HG03354 (cell line): ENCODE measurements around the gene TXNRD2.

Experiments
- ATAC-seq: cut with Tn5 transposase; IDR thresholded peaks from one replicate; pipeline ENCODE4 v1.9.1; 2021; ENCODE audit warnings: mild to moderate bottlenecking; ENCODE audit not compliant: unreplicated experiment, poor library complexity, severe bottlenecking

Gene TXNRD2

DNA sequence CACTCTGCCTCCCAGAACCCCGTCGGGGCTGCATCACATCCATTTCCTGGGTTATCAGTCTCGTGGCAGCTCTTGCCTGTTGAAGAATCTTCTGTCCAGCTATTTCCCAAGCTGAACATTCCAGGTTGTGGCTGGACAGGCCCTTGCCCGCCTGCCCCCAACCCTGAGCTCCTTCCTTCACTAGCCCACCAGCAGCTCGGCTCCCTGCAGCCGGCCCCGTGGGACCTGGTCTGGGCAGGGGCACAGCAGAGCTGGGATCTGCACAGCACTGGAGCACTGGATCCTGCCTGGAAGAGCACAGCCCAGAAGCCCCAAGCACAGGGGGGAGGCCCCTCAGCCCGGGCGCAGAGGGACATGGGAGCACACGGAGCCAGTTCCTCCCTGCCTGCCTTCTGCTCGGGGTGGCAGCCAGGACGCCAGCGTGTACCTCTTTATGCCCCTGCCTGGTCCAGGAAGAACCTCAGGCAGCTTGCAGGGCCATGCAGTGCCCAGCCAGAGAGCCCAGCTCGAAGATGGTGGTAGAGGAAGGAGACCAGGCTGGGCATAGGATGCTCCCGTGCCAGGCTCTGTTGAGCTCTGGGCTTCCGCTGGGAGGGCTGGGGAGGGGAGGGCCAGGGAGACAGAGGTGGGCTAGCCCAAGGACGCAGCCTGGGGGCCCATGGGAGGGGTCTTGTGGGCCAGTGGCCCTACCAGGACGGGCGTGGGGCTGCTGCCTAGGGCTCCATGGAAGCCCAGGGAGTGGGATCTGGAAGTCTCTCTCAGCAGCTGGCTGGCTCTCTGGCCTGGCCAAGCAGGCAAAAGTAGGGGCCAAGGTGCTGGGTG lies 70.4 kb downstream of the TXNRD2 start:
- no peak for ATAC-seq

DNA sequence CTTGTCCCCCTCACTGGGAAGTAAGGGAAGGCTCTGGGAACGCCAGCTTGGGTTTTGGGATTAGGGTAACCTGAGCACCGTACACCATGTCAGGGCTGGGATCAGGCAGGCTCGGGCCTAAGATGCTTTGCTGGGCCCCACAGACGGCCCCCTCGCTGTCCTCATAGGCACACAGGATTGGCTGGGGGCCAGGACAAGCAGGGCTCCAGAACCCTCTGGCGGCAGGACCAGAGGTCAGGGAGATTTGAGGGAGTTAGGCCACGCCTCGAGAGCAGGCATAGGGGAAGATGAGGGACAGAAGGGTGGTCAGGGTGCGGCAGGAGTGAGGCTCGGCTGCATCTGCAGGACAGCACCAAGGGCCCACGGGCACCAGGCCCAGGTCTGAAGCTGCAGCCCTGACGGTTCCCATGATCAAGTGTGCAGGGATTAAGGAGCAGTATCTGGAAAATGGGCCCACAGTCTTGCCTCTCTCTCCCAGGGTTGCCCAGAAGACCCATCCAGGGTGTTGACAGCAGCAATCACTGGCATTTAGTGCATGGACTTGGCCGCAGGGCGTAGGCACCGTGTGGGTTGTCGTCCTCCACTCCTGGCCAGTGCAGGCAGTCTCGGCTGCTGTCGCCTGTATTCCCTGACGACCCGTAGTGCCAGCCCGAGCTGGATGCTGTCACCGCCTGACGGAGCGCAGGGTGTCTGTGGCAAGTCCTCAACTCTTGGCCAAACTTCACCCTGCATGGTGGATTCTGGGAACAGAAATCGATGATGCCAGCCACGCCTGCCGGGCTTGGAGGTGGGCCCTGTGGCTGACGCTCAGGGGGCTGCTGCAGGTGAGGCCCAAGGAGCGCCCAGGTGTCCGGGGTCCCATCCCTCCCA lies 71.2 kb downstream of the TXNRD2 start:
- ATAC-seq = no peak

DNA sequence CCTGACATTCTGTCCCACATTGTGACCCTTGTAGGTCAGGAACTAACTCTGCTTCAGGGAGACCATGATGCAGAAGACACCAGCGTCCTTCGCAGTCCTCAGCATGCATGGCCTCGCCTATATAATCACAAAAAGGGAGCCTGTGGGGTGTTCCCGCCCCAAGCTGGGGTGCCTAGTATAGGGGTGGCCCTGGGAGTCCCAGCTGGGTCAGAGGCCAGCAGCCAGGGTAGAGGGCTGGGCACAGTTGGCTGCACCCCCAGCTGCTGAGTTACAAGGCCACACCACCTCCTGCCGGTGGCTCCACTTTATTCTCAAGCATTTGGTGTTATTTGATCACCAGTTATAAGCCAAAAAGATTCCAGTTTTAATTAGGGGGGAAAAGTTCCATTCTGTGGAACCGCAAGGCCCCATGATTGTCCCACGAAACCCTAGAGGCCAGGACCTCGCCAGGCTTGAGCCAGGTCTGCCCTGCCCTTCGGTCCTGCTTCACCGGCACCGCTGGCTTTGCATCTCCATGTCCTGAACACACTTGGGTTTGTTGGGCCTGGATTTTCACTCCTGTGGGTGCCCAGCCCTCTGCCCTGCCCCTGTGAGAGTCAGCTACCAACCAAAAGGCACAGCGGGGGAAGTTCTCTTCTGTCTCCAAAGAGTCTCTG lies 72.0 kb downstream of the TXNRD2 start:
- ATAC-seq = no peak

DNA sequence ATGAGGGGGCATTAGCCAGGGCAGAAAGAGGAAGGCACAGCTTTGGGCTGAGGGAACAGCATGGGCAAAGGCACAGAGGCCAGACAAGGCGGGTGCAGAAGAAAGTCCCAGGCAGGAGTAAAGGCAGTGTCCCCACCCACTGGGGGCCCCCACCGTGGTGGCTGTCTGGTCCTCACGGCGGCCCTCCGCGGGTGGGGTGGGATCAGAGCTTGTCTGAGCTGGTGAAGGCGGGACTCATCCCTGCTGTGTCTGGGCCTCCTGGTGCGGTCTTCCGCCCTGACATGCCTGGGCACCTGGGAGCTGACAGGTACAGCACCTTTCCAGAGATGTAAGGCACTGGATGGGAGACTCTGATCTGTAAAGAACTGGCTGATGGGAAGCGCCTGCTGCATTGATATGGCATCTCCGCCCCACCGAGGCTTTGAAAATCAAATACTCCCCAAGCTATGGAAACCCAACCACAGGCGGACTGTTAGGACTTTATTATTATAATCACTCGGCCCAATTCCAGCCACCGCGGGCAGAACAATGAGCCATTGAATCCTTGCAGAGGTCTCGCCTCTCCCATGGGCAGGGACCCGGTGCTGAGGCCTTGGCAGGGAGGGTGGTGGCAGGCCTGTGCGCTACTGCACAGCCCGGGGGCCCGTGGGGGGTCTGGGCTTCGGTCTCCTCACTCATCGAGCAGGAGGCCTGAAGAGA lies 72.7 kb downstream of the TXNRD2 start:
- no peak for ATAC-seq

- ATAC-seq = no peak
Observed at GRCh38 chr22:19868333-19868732, 73.3 kb downstream of the TXNRD2 start.

DNA sequence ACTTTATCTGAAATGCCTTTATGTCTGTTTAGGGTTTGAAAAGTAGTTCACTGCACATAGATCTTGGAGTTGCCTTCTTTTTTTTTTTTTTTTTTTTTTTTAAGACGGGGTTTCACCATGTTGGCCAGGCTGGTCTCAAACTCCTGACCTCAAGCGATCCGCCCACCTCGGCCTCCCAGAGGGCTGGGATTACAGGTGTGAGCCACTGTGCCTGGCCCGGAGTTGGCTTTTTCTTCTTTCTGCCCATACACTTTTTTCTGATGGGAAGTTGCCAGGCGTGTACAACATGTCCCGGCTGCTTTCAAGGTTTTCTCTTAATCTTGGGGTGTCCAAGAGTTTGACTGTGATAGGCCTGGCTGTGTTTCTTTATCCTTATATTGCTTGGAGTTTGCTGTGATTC lies 74.0 kb downstream of the TXNRD2 start:
- ATAC-seq = no peak

- ATAC-seq = no peak
Observed at GRCh38 chr22:19866665-19867009, 75.0 kb downstream of the TXNRD2 start.

GRCh38 chr22:19865141-19865829 lies 76.3 kb downstream of the TXNRD2 start:
- ATAC-seq = no peak

DNA sequence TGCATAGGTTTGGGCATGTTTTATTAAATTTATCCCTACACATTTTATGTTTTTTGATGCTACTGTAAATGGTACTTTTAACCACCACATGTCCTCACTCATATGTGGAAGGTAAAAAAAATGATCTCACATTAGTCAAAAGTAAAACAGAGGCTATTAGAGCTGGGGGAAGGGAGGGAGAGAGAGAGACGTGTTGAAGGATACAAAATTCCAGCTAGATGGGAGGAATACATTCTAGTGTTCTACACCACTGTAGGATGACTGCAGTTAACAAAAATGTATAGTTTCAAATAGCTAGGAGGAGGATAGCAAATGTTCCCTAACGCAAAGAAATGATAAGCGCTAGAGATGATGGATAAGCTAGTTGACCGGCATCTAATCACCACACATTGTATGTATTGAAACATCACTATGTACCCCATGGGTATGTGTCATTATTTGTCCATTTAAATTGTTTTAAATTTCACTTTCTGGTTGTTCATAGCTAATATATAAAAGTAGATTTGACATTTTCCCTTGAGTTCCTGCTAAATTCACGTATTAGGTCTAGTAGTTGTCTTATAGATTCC lies 77.0 kb downstream of the TXNRD2 start:
- no peak for ATAC-seq

- no peak for ATAC-seq
Observed at GRCh38 chr22:19863571-19863970, 78.0 kb downstream of the TXNRD2 start.

GRCh38 chr22:19862619-19863246 lies 78.9 kb downstream of the TXNRD2 start:
- ATAC-seq = no peak

DNA sequence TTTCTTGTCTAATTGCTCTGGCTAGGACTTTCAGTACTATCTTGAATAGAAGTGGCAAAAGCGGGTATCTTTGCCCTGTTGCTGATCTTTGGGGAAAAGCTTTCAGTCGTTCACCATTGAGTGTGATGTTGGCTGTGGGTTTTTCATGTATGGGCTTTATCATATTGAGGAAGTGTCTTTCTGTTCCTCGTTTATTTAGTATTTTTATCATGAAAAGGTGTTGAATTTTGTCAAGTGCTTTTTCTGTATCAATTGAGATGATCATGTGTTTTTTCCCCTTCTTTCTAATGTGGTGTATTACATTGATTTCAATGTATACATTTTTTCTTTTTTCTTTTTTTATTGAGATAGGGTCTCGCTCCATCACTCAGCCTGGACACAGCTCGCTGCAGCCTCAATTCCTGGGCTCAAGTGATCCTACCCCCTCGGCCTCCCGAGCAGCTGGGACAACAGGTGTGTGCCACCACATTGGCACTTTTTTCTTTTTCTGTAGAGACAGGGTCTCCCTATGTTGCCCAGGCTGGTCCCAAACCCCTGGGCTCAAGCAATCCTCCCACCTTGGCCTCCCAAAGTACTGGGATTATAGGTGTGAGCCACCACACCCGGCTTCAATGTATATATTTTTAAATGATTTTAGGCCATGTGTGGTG lies 81.6 kb downstream of the TXNRD2 start:
- no peak for ATAC-seq

GRCh38 chr22:19857382-19857781 lies 84.2 kb downstream of the TXNRD2 start:
- no peak for ATAC-seq

DNA sequence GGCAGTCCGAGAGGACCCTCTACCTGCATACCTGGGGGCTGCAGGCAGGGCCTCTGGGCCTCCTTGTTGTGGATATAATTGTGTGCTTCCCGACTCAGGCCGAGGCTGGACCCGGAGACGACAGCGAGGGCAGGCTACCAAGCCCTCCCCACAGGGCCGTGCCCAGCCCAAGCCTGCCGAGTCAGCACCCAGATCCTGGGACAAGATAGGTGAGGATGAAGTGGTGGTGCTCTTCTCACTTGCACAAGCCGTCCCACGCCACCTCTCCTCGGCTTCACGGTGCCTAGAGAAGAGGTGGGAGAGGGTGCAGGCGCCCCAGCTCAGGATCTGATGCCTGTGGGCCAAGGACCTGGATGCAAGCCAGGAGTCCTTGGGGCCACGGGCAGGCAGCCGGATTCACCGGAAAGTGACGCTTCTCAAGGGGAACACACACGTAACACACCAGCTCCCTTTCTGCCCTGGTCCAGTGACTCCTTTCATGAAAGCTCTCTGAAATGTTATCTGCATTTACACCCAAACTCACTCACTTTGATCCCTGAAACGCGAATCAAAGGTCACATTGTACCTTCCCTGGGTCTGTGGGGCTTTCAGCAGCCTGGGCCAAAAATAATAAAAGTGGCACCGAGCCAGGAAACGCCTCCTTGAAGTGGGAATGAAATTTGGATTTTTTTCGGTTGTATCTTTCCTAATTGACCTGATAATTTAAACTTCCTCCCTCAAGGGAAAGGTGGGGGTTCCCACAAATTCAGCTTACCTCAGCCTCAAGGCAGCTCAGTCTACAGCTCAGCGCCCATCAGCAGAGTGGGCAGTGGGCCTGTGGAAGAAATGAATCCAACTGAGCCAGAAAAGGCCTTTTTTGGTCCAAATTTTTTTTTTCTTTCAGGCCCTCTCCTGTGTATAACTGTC lies 85.9 kb downstream of the TXNRD2 start:
- peak; percentile 21 for ATAC-seq

- ATAC-seq = peak; percentile 85
Observed at GRCh38 chr22:19854778-19855503, 86.7 kb downstream of the TXNRD2 start, which contains the start of the genes GNB1L and RTL10. Gene GNB1L, minus strand, starts transcription at chr22:19854874. Its CDS starts 33,519 bp downstream, at chr22:19821355. Gene RTL10, minus strand, starts transcription at chr22:19854874. Its CDS starts 2,613 bp downstream, at chr22:19852261.
